HG02759 (cell line): ENCODE results near the gene CDC42EP4.
"Not testable (repeated sequence)": the region's sequence is repeated elsewhere in the genome, so short reads cannot be mapped to it uniquely, and the experiment has no call there.

Experiments
- ATAC-seq: cut with Tn5 transposase; IDR thresholded peaks from one replicate; pipeline ENCODE4 v1.9.1; 2021; ENCODE audit warnings: mild to moderate bottlenecking, moderate library complexity; ENCODE audit not compliant: unreplicated experiment

Gene CDC42EP4

DNA sequence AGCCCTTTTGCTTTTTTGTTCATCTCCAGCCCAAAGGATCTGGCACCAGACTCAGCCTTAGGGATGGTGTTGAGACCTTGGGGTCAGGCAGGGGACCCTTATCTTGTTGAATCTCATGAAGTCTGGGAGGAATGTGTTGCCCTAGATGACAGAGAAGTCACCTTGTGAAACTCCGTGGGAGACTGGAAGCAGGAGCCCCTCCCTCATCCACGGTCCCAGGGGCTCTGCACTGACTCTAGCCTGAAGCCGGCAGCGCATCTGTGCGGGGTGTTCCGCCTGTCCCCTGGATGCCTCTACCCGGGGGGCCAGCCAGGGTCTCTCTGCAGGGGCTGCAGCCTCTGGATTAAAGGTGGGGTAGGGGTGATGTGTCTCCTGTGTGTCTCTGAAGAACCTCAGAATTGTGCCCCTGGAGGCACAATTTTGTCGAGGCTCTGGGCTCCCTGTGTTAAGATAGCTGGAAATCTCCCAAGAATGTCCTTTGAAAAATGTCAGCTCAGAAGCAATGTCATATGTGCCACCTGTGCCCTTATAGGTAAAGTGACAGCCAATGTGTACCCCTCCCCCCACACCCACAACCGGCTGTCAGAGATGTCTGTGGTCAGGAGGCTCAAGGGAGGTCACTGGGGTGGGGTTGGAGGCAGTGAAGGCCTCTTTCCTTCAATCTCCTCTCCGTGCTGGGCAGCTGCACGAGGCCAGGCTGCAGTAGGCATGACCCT lies 32.1 kb upstream of the CDC42EP4 start:
- ATAC-seq = no peak

DNA sequence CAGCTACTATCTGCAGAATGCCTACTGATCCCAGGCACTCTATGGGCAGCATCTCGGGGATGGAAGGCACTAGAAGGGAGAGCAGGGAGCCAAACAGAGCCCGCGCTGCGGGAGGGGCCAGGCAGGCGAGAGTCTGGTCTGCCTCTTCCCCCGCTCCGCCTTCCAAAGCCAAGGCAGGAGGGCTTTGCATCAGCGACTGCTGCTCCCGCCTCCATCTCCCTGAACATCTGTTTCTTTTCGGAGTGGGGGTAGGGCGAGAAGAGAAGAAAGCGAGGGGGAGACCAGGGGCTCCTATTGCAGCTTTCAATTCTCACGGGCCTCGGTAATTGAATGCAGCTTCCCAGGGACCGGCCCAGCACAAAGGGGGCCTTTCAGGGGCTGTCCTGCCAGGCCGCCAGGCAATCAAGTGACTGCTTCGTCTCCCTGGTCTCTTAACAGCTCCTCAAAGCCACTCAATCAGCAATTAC lies 31.4 kb upstream of the CDC42EP4 start:
- no peak for ATAC-seq

DNA sequence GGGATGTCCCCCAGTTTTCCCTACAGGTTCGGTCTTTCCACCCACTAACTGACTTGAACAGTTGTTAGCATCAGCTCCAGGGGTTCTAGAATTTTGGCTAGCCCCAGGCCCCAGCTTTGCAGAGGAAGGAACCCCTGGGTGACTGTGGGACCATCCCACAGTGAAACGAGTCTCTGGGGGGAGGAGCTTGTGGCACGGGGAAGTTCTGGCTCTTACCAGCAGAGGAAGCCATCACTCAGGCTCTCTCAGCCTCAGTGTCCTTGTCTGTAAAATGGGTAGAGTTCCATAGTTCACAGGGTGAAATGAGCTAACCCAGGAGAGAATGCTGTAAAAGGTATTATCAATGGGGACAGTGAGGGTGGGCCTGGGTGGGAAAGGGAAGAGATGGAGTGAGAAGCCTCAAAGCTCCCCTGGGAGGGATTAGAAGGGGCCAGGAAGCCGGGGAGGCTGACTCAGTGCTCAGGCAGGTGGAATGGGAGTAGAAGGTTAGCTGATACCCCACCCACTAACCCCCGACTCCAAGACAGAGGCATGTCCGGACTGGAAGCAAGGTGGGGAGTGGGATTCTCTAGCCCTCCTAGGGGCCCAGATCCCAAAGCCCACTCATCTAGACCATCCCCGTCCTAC lies 30.9 kb upstream of the CDC42EP4 start:
- no peak for ATAC-seq

DNA sequence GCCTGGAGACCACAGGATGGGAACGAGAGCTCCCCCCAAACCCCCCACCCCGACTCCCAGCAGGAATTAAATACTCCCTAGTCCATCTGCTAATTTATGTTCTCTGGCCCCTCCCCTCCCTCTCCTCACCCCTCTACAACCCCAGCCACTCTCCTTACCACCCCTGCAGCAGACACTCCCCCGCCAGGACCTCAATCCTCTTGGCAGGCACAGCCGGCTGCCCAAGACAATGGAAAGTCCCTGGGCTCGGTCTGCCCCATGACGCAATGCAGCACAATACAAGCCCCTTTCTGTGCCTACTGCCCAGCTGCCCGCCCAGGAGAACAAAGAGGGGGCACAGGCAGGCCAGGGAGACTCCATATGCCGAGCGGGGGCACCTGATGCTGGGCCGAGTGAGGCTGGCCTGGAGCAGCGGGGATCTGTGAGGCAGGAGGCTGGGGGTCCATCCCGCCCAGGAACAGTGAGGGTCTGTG lies 30.3 kb upstream of the CDC42EP4 start:
- ATAC-seq = no peak

DNA sequence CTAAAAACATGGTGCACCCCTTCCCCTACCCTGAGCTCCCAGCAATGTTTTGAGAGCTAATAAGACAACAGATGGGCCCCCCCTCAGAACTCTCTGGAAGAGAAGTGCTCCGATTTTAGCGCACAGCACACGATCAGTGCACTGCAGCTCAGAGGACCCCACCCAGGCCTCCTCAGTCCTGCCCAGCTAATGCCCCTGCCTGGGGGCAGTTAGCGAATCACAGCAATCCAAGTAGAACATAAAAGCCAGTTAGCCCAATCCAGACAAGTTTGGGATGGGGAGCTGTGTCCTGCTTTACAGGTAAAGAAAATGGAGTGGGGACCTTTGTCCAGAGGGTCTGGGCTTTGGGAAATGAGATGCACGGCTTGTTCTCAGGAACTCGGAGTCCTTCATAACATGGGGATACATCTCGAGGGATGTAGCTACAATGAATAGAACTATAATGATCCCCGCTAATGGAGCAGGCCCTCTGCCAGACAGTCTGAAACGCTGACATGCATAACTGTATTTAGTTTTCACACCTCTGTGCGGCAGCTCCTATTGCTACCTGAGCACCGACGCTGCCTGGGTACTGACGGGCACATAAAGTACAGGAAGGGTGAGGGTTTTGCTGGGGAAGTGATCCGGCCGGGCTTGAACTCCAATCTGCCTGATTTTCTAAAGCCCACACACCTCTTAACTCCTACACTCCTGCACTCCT lies 29.7 kb upstream of the CDC42EP4 start:
- ATAC-seq = no peak

DNA sequence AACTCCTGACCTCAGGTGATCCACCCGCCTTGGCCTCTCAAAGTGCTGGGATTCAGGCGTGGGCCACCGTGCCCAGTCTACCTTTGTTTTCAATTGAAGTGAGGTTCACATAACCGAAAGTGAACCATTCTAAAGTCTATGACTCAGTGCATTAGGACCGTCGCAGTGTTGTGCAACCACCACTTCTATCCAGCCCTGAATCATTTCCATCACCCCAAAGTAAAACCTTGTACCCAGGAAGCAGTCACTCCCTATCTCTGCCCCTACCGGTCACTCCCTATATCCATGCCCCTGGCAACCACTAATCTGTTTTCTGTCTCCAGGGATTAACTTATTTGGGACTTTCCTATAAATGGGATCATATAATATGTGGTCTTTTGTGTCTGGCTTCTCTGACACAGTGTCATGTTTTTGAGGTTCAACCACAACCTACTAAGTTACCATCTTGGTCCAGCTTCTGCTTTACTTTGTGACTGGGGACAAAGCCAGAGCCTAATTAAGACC lies 28.3 kb upstream of the CDC42EP4 start:
- no peak for ATAC-seq

DNA sequence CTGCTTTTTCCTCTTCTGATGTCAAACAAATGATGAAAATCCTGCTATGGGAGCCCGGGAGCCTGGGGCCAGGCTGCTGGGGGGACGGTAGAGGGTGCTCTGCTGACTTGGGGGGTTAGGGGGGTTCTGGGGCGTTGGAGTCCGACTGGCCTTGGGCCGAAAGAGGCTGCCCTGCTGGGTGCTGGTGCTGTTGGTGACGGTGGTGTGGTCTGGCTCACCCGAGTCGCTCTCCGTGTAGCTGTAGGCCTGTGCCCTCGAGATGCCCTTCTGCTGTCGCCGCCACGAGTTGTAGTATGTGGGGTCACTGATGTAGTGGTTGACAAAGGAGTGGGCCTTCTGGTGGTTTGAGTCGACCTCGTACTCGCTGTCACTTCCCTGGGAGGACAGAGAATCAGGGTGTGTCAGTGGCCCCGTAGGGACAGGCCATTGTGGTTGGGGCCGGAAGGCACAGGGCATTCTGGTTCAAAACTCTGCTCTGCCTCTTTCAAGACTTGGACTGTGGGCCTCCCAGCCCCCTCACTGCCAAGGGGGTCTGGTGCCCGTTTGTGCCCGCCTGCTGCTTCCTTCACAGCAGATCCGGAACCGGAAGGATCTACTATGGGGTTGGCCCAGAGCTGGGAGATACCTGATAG lies 26.9 kb upstream of the CDC42EP4 start:
- no peak for ATAC-seq

DNA sequence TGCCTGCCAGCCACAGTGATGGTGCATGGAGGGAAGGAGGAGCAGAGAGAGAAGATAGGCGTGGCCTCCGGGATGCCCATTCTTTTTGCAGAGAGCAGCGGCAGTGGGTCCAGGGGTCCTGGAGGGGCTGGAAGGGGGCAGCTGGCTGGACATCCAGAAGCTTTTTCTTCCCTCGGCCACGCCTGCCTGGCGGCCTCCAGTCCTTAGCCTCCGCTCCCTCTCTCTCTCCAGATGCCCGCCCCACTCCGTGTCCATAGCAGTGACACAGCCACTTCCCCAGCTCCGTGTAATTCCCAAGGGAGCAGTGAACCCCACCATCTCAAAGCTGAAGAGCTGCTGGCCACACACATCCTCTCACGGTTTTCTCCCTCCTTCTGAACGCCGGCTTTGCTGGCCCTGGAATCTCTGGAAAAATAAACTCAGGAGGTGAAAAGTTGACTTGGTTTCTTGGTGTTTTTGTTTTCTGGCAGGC lies 26.3 kb upstream of the CDC42EP4 start:
- ATAC-seq = no peak

DNA sequence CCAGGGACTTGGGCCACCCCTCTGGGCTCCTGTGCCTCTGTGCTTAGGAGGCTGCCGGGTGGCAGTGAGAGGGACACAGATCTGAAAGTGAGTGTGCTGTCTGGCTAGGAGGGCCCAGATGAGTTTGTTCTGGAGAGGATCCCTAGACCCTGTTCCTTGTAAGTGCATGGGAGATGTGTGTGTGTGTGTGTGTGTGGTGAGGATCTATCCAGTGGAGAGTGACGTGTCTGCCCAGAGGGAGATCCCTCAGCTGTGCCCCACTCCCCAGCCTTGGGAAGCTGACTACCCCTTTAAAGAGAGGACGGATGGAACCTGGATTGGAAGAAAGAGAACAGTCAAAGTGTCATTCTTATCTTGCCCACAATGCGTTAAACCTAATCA lies 25.5 kb upstream of the CDC42EP4 start:
- no peak for ATAC-seq

DNA sequence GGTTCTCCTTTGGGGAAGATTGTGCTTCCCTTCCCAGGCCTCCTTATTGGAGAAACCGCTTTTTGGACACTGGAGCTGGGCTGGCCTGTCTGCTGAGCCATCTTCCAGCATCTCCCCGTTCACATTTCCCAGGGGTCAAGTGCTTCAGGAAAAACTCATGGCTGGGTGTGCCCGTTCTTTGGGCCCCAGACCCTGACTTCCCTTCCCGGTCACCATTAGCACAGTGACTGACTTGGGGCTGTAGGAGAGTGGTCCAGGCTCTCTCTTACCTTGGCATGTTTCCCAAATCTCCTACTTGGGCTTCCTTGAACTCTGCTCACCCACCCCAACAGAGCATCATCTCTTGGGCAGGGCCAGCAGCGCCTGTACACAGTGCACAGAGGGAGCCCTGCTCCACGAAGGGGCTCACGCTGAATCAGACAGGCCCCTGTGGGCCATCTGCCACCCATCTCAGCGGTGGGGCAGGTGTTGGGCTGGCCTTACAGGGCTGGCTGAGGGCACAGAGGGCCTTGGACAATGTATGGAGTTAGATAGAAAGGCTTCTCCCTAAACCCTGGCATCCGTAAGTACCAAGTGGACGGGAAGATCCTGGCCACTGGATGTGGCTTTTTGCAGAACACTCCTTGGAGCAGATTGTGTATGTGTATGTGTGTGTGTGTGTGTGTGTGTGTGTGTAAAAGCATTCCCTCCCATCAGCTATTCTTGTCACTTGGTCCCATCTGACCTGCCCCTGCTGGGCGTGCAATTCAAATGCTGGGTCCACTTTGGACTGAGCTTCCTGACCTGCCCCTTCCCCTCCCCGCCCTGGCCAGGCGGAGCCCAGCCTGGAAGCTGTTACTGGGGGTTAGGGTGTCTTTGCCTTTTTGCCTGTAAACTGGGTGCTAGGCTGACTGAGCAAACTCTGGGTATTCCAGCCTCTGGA lies 24.9 kb upstream of the CDC42EP4 start:
- ATAC-seq = no peak

DNA sequence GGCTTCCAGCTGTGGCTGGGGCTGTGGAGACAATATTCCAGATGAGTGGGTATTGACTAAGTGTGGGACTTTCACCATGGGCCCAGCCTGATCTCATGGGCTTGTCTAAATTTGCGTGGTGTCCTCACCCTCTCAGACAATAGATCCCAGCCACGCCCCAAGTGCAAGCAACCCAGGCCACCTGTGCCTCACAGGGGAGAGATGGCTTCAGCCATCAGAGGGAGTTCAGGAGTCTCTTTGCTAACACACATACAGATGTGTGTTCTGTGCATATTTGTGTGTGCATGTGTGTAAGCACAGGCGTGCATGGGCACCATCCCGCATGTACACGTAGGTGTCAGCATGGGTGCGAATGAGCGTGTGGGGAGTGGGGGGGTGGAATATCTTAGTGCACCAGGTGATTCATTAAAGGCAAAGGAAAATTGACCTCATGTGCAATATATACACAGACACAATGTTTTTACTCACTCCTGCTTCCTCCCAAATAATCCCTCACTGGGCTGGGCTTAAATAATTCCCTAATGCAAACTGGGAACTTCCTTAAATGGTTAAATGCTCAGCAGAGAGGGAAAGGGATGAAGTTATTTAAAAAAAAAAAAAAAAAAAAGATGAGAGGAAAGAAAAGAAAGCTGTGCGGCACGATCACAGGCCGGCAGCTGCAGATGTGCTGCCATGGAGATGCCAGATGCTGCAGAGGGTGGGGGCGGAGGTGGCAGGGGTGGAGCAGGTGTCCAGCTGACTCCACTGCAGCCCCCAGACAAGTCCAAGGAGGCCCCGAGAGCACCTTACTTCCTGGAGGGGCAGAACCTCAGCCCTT lies 24.0 kb upstream of the CDC42EP4 start:
- ATAC-seq = no peak

DNA sequence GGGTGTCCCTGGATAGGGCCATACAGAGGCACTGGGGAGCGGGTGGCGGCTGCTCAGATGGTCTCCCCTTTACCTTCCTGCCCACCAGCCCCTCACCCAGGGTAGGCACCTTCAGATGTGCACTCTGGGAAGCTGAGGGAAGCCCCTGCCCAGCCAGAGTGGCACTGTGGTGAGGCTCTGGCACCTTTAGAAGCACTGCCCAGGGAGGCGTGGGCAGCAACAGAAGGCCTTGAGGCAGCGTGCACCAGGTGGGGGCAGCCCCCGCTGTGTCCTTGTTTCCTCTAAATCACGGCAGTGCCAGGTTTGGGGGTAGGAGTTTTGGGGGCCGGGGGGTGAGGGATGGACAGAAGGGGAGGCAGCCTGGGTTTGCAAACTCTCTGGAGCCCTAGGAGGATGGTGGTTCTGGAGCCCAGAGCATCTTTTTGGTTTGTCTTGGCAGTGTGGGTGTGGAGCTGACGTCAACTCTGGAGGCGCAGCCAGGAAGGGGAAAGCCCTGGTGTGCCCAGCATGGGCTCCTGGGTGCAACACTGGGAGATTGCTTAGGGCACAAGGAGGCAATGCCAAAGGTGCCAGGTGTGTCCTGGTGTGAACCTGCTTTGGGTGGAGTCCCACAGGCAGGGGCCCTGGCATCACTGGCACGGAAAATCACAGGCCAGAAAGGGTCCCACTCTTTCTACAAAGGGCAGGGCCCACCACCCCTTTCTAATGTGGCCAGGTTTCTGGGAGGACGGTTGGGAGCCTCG lies 23.1 kb upstream of the CDC42EP4 start:
- no peak for ATAC-seq

DNA sequence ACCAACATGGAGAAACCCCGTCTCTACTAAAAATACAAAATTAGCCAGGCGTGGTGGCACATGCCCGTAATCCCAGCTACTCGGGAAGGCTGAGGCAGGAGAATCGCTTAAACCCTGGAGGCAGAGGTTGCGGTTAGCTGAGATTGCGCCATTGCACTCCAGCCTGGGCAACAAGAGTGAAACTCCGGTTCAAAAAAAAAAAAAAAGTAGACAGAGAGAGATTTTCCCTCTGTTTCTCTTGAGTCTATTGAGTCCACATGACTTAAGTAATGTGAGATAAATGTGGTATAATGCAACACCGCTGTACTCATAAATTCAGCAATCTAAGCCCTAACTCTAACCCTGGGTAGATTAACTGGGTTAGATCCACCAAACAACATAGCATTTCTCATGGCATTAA lies 21.6 kb upstream of the CDC42EP4 start:
- not testable (repeated sequence) for ATAC-seq

DNA sequence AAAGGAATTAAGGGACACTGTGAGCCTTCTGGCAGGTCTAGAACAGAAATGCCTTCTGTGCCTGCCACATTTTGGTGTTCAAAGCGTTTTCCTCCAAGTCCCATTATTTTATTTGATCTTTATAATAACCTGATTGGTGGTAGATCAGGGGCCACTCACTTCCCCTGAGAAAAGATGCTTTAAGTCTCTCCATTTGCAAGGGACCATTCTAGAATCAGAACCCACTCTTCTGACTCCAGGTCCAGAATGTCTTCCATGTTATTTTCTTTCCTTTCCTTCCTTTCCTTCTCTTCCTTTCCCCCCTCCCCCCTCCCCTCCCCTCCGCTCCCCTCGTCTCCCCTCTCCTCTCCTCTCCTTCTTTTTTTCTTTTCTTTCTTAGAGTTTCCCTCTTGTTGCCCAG lies 19.3 kb upstream of the CDC42EP4 start:
- no peak for ATAC-seq

DNA sequence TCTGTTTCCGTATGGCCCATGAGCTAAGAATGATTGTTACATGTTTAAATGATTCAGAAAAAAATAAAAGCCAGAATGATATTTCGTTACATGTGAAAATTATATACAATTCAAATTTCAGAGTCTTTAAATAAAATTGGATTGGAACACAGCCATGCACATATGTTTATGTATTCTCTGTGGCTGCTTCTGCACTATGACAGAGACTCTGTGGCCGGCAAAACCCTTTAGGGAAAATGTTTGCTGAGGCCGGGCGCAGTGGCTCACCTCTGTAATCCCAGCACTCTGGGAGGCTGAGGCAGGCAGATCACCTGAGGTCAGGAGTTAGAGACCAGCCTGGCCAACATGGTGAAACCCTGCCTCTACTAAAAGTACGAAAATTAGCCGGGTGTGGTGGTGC lies 15.9 kb upstream of the CDC42EP4 start:
- ATAC-seq = no peak

DNA sequence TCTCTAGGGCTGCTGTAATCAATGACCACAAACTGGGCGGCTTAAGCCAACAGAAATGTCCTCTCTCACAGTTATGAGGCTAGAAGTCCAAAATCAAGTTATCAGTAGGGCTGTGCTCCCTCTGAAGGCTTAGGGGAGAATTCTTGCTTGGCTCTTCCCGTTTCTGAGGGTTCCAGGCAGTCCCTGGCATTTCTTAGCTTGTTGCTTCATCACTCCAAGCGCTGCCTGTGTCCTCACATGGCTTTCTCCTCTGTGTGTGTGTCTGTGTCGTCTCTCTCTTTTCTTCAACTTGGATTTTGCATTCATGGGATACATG lies 13.7 kb upstream of the CDC42EP4 start:
- no peak for ATAC-seq

DNA sequence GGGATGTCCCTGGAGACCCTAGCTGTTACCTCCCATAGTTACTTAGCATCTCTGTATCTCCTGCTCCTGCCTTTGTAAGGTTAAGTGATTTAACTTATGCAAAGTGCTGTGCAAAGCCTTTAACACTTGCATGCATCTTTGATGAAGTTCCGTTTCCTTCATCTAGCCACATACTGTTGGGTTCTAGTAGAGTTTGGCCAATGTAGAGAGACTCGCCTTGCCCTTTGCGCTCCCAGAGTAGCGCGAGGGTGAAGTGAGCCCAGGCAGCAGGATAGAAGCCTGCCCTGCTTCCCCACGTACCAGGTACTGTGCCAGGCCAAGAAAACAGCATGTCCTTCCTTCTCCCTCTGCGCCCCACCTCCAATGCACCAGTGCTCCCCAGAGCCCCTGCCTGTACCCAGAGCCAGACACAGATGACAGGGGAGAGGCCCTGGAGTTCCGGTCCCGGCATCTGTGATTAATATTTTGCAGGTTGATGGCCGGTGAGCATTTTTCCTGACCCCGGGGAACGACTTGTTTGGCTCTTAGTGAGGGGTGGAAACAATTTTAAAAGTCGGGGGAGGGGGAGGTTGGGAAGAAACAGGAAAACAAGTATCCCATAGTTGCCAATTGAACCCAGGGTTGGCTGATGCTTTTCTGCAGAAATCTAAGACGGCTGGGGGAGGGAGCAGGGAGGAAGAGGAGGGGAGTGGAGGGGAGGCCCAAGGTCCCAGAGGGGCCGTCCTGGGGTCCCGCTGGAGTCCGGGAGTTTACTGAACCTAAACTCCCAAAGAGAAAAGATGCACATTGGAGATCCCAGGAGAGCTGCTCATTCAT lies 13.1 kb upstream of the CDC42EP4 start:
- no peak for ATAC-seq

DNA sequence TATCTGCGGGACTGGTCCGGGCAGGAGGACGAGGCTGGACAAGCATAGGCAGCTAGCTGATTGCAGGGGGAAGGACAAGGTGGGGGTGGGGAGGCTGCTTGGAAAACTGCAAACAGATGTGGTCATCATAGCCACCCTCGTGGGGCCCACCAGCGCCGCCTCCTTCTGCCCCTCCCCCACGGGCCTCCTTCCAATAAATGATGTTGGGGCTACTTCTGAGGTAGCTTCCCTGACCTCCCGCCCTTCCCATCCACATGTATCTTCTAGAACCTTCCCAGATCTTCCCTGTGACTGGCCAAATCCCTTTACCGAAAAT lies 12.3 kb upstream of the CDC42EP4 start:
- ATAC-seq = no peak
